Mesendoderm (in vitro differentiated cells): ENCODE measurements around the gene MYO1E.
"Not testable (repeated sequence)": the region's sequence is repeated elsewhere in the genome, so short reads cannot be mapped to it uniquely, and the experiment has no call there.

ENCODE experiments used
- DNase-seq: peaks from one replicate; pipeline ENCODE4 v3.0.0; 2013
- H2AK5ac ChIP-seq: 2 replicates; pipeline ENCODE4 v1.6.1; 2013; ENCODE audit warnings: low read length, inconsistent platforms
- H2BK120ac ChIP-seq: 2 replicates; pipeline ENCODE4 v1.6.1; 2013; ENCODE audit warnings: low read depth, mild to moderate bottlenecking, low read length, moderate library complexity, mixed read lengths
- H2BK15ac ChIP-seq: replicated peaks from 2 replicates; pipeline ENCODE4 v1.6.1; 2013; ENCODE audit warnings: low read depth, mild to moderate bottlenecking, moderate library complexity
- H2BK5ac ChIP-seq: 2 replicates; pipeline ENCODE4 v1.6.1; 2013; ENCODE audit warnings: low read length, inconsistent platforms
- H3K18ac ChIP-seq: 2 replicates; pipeline ENCODE4 v1.6.1; 2013; ENCODE audit warnings: mild to moderate bottlenecking, low read length, mixed read lengths
- H3K23ac ChIP-seq: one replicate; pipeline ENCODE4 v1.6.1; 2013; ENCODE audit warnings: low read length
- H3K27ac ChIP-seq: 2 replicates; pipeline ENCODE4 v1.5.1; 2013; ENCODE audit warnings: low read depth, mild to moderate bottlenecking, inconsistent platforms, low read length, moderate library complexity
- H3K27me3 ChIP-seq: 2 replicates; pipeline ENCODE4 v1.6.1; 2013; ENCODE audit warnings: low read length, control low read depth, mild to moderate bottlenecking, inconsistent platforms; ENCODE audit not compliant: insufficient read depth, poor library complexity
- H3K36me3 ChIP-seq: 2 replicates; pipeline ENCODE4 v1.6.1; 2013; ENCODE audit warnings: low read length, inconsistent platforms; ENCODE audit not compliant: control insufficient read depth, insufficient read depth
- H3K4ac ChIP-seq: one replicate; pipeline ENCODE4 v1.6.1; 2013; ENCODE audit warnings: low read depth, mild to moderate bottlenecking, low read length, moderate library complexity
- H3K4me1 ChIP-seq: 2 replicates; pipeline ENCODE4 v1.6.1; 2013; ENCODE audit warnings: low read depth, low read length, inconsistent platforms; ENCODE audit not compliant: control insufficient read depth
- H3K4me2 ChIP-seq: 2 replicates; pipeline ENCODE4 v1.6.1; 2013; ENCODE audit warnings: low read length
- H3K4me3 ChIP-seq: 2 replicates; pipeline ENCODE4 v1.5.1; 2013; ENCODE audit warnings: mild to moderate bottlenecking, low read length
- H3K56ac ChIP-seq: one replicate; pipeline ENCODE4 v1.6.1; 2013; ENCODE audit warnings: low read length
- H3K79me1 ChIP-seq: 2 replicates; pipeline ENCODE4 v1.6.1; 2013; ENCODE audit warnings: low read length, inconsistent platforms
- H3K79me2 ChIP-seq: 2 replicates; pipeline ENCODE4 v1.6.1; 2013; ENCODE audit warnings: mild to moderate bottlenecking, low read length; ENCODE audit not compliant: control insufficient read depth, insufficient read depth
- H3K9ac ChIP-seq: 2 replicates; pipeline ENCODE4 v1.6.1; 2013; ENCODE audit warnings: low read length, inconsistent platforms
- H4K5ac ChIP-seq: one replicate; pipeline ENCODE4 v1.6.1; 2013; ENCODE audit warnings: low read length
- H4K8ac ChIP-seq: one replicate; pipeline ENCODE4 v1.6.1; 2013; ENCODE audit warnings: low read depth, mild to moderate bottlenecking, control low read depth, low read length, moderate library complexity
- WGBS: extraction: QIAGEN DNeasy Blood & Tissue Kit; methylation state at CpG from one replicate; pipeline ENCODE4 v1.1.7; 2013; ENCODE audit warnings: low lambda C conversion rate, missing lambda C conversion rate; ENCODE audit not compliant: insufficient coverage; ENCODE audit errors: extremely low coverage; 5-methylcytosine and 5-hydroxymethylcytosine counted together

The MYO1E gene

GRCh38 chr15:59148153-59148833, 224.4 kb downstream of the MYO1E start:
- Histone ChIP-seq H3K4me1 (no peaks in the 10 kb centered on the region), H3K4me2 (no peak overlapping the region), H2BK5ac (no peak overlapping the region), H3K27ac (no peak overlapping the region), H2AK5ac (no peak overlapping the region), H2BK120ac (no peak overlapping the region), H4K5ac (no peak overlapping the region), H3K79me2 (no peaks in the 10 kb centered on the region), H3K27me3 (no peaks in the 10 kb centered on the region), H3K56ac (no peak overlapping the region), H3K4me3 (no peak overlapping the region), H3K79me1 (no peaks in the 10 kb centered on the region), H3K36me3 (peaks cover 4% of the 10 kb centered on the region), H2BK15ac (no peak overlapping the region), H3K18ac (no peak overlapping the region), H3K9ac (no peak overlapping the region), H4K8ac (no peak overlapping the region), H3K23ac (no peak overlapping the region), H3K4ac (no peak overlapping the region)
- WGBS: no CpG with 5 or more reads among the region's 2 CpGs
- DNase-seq: no peak

DNA sequence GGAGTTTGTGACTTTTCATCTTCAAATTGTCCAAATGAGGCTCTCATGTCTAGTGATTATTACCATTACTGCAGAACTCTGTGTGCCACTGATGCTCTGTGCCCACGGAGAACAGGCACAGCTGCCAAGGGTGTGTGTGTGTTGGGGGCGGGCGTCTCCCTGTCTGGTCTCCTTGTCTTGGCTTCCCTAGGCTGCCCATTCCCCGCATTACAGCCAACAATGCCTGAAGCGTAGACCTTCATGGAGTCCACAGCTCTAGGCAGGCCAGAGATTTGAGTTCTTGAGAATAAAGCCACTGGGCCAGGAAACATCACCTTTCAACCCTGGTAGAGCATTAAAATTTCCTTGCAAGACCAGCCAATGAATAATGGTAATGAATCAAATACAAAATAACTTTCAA, 225.0 kb downstream of the MYO1E start:
- Histone ChIP-seq H3K4me2 (no peak overlapping the region), H3K79me2 (no peaks in the 10 kb centered on the region), H4K8ac (no peak overlapping the region), H3K9ac (no peak overlapping the region), H3K23ac (no peak overlapping the region), H3K4me3 (no peak overlapping the region), H4K5ac (no peak overlapping the region), H3K4ac (no peak overlapping the region), H3K56ac (no peak overlapping the region), H2AK5ac (no peak overlapping the region), H2BK120ac (no peak overlapping the region), H3K18ac (no peak overlapping the region), H2BK5ac (no peak overlapping the region), H3K79me1 (no peaks in the 10 kb centered on the region), H3K27ac (no peak overlapping the region), H3K4me1 (no peaks in the 10 kb centered on the region), H3K27me3 (no peaks in the 10 kb centered on the region), H2BK15ac (no peak overlapping the region), H3K36me3 (peaks cover 3% of the 10 kb centered on the region)
- no peak for DNase-seq
- no CpG with 5 or more reads among the region's 5 CpGs for WGBS

DNA sequence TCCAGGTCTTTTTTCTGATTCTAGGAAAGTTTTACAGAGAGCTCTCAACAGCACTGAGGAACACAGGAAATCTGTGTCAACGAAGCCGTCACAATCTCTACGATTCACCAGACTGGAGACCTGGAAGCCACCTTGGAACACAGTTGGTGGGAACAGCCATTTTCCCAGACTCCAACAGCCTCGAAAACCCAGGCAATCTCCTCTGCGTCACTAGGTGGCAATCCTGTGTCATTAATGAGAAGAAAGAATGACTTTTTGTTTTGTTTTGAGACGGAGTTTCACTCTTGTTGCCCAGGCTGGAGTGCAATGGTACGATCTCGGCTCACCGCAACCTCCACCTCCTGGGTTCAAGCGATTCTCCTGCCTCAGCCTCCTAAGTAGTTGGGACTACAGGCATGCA, 228.1 kb downstream of the MYO1E start:
- not testable (repeated sequence) for H2BK15ac ChIP-seq, H3K79me1 ChIP-seq, H3K4me1 ChIP-seq, H3K27ac ChIP-seq, H3K56ac ChIP-seq, H2BK120ac ChIP-seq, H3K23ac ChIP-seq, H2BK5ac ChIP-seq, H4K5ac ChIP-seq, H4K8ac ChIP-seq, H3K4ac ChIP-seq, H3K79me2 ChIP-seq, H3K27me3 ChIP-seq, H3K18ac ChIP-seq, H3K4me2 ChIP-seq, H3K9ac ChIP-seq, H3K4me3 ChIP-seq, H3K36me3 ChIP-seq, H2AK5ac ChIP-seq
- peak; percentile 29 for DNase-seq
- no CpG with 5 or more reads among the region's 10 CpGs for WGBS

GRCh38 chr15:59143281-59143680, 229.4 kb downstream of the MYO1E start:
- no CpG with 5 or more reads among the region's 5 CpGs for WGBS
- H3K4ac ChIP-seq: no peak overlapping the region
- H3K27ac ChIP-seq: no peak overlapping the region
- no peak overlapping the region for H3K4me2 ChIP-seq
- no peak overlapping the region for H3K9ac ChIP-seq
- H3K23ac ChIP-seq: no peak overlapping the region
- no peaks in the 10 kb centered on the region for H3K79me1 ChIP-seq
- H3K4me3 ChIP-seq: no peak overlapping the region
- no peak overlapping the region for H3K18ac ChIP-seq
- no peaks in the 10 kb centered on the region for H3K79me2 ChIP-seq
- no peak overlapping the region for H2BK5ac ChIP-seq
- no peak overlapping the region for H2BK120ac ChIP-seq
- H4K5ac ChIP-seq: no peak overlapping the region
- H3K4me1 ChIP-seq: no peaks in the 10 kb centered on the region
- H2AK5ac ChIP-seq: no peak overlapping the region
- H4K8ac ChIP-seq: no peak overlapping the region
- no peak overlapping the region for H2BK15ac ChIP-seq
- peaks cover 4% of the 10 kb centered on the region for H3K36me3 ChIP-seq
- H3K56ac ChIP-seq: no peak overlapping the region
- DNase-seq: no peak
- no peaks in the 10 kb centered on the region for H3K27me3 ChIP-seq

GRCh38 chr15:59140422-59141226, 232.0 kb downstream of the MYO1E start:
- no peak overlapping the region for H3K9ac ChIP-seq
- no peak overlapping the region for H4K8ac ChIP-seq
- no peak overlapping the region for H3K18ac ChIP-seq
- H2BK15ac ChIP-seq: no peak overlapping the region
- peaks cover 4% of the 10 kb centered on the region for H3K36me3 ChIP-seq
- no peaks in the 10 kb centered on the region for H3K27me3 ChIP-seq
- no peak overlapping the region for H3K4me3 ChIP-seq
- no peaks in the 10 kb centered on the region for H3K79me1 ChIP-seq
- no peak overlapping the region for H2BK5ac ChIP-seq
- no peak overlapping the region for H2AK5ac ChIP-seq
- H3K23ac ChIP-seq: no peak overlapping the region
- H3K4me1 ChIP-seq: no peaks in the 10 kb centered on the region
- no peaks in the 10 kb centered on the region for H3K79me2 ChIP-seq
- H3K56ac ChIP-seq: no peak overlapping the region
- no peak overlapping the region for H4K5ac ChIP-seq
- no peak overlapping the region for H3K4me2 ChIP-seq
- no CpG with 5 or more reads among the region's 9 CpGs for WGBS
- DNase-seq: peak; percentile 23
- no peak overlapping the region for H3K27ac ChIP-seq
- H3K4ac ChIP-seq: no peak overlapping the region
- H2BK120ac ChIP-seq: no peak overlapping the region
